H7 (cell line): Measurements from ENCODE around the gene KCNQ4. TPM values are rescaled to one million over a fixed set of nuclear protein-coding genes. Genes with fewer than 3 reads are reported as not detected.

ENCODE experiments used
- DNase-seq: peaks from one replicate; pipeline ENCODE4 v3.0.0; 2012
- H3K27me3 ChIP-seq: 2 replicates; pipeline ENCODE4 v1.6.0; 2011; ENCODE audit warnings: mild to moderate bottlenecking, low read length; ENCODE audit not compliant: control insufficient read depth, insufficient read depth
- H3K36me3 ChIP-seq: replicated peaks from 2 replicates; pipeline ENCODE4 v1.5.1; 2011; ENCODE audit warnings: low read length; ENCODE audit not compliant: control insufficient read depth, insufficient read depth
- H3K4me3 ChIP-seq: 2 replicates; pipeline ENCODE4 v1.5.1; 2011; ENCODE audit warnings: low read depth, mild to moderate bottlenecking, control low read depth, low read length, moderate library complexity; ENCODE audit not compliant: insufficient read depth
- total RNA-seq: library from RNA; depleted of rRNA; stranded (reverse); fragments of >200 nt; shearing (Covaris generic); gene quantifications from 2 replicates; pipeline ENCODE4 v1.2.3, GENCODE V29; 2014

The KCNQ4 gene
- total RNA-seq, 1 experiment from 2014 or later = 2.7 TPM

- Histone ChIP-seq H3K27me3 (peaks cover 4% of the 10 kb centered on the region; the same call in 1 of the 2 replicates), H3K4me3 (no peak overlapping the region), H3K36me3 (no peaks in the 10 kb centered on the region; the same call in 1 of the 2 replicates)
- no peak for DNase-seq
Observed at GRCh38 chr1:40838980-40839942, 55.7 kb downstream of the KCNQ4 start.

- Histone ChIP-seq H3K4me3 (no peak overlapping the region), H3K36me3 (no peaks in the 10 kb centered on the region; the same call in 1 of the 2 replicates), H3K27me3 (peaks cover 4% of the 10 kb centered on the region; the same call in 1 of the 2 replicates)
- DNase-seq = no peak
Observed at GRCh38 chr1:40839943-40840335, 56.4 kb downstream of the KCNQ4 start.

DNA sequence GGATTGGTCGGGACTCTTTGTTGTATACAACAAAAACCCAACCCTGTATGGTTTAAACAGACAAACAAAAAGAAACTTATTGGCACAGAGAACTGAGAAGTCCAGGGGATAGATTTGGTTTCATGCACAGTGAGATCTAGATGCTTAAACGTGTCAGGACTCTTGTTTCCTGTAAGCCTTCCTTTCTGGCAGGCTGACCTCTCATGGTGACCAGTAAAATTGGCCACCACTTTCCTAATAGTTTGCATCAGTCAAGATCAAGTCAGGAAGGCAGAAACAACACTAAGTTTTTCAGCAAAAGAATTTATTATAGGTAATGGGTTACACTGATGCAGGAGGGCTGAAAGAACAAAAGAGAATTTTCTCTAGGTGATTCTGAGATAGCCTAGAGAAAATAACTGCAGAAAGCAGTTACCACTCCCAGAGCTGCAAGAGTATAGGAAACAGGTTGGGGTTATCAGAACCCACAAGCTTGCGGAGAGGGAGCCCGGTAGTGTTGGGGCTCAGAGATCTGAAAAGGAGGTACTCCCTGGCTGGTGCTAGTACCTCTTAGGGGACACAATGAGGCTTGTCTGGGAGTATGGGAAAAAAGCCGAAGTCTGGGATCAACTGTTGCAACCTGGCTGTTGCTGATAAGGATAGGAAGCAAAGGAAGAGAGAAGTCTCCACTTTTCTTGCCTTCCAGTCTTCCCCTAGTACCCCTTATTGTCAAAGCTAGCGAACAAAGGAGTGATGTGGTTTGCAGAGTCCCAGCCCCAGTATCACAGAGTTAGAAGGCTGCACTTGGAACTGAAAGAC, 57.1 kb downstream of the KCNQ4 start:
- Histone ChIP-seq H3K36me3 (no peaks in the 10 kb centered on the region; the same call in 1 of the 2 replicates), H3K4me3 (no peak overlapping the region), H3K27me3 (peaks cover 3% of the 10 kb centered on the region; the same call in 1 of the 2 replicates)
- DNase-seq = no peak

DNA sequence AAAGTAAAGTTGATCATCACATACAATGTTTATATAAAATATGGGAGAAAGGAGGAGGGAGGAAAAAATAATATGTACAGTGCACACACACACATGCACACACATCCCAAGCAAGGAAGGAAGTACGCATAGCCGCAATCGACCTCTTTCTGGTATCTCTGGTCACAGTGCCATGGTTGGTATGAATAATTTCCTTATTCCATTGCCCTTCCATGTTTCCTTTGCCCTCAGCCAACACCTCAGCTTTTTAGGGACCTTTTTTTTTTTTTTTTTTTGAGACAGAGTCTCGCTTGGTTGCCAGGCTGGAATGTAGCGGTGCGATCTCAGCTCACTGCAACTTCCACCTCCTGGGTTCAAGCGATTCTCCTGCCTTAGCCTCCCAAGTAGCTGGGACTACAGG, 58.0 kb downstream of the KCNQ4 start:
- no peaks in the 10 kb centered on the region for H3K36me3 ChIP-seq
- H3K27me3 ChIP-seq = peaks cover 2% of the 10 kb centered on the region; the same call in 1 of the 2 replicates
- DNase-seq = no peak
- H3K4me3 ChIP-seq = no peak overlapping the region

- peaks cover 2% of the 10 kb centered on the region; the same call in 1 of the 2 replicates for H3K27me3 ChIP-seq
- H3K4me3 ChIP-seq = no peak overlapping the region
- no peaks in the 10 kb centered on the region for H3K36me3 ChIP-seq
- no peak for DNase-seq
Observed at GRCh38 chr1:40842207-40842606, 58.6 kb downstream of the KCNQ4 start.

DNA sequence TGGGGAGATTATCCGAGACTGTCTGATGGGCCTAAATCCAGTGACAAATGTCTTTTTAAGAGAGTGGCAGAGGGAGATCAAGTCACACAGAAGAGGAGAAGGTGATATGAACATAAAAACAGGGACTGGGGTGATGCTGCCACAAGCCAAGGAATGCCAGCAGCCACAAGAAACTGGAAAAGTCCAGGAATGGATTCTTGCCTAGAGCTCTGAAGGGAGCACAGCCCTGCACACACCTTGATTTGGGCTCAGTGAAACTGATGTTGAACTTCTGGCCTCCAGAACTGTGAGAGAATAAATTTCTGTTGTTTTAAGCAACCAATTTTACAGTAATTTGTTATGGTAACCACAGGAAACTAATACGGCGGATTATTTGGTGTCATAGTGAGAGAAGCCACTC, 59.1 kb downstream of the KCNQ4 start:
- Histone ChIP-seq H3K27me3 (peaks cover 2% of the 10 kb centered on the region; the same call in 1 of the 2 replicates), H3K36me3 (no peaks in the 10 kb centered on the region), H3K4me3 (no peak overlapping the region)
- no peak for DNase-seq

GRCh38 chr1:40844079-40844478, 60.5 kb downstream of the KCNQ4 start:
- Histone ChIP-seq H3K36me3 (no peaks in the 10 kb centered on the region), H3K27me3 (peaks cover under 1% of the 10 kb centered on the region), H3K4me3 (no peak overlapping the region)
- no peak for DNase-seq

- H3K27me3 ChIP-seq = peaks cover 1% of the 10 kb centered on the region
- H3K36me3 ChIP-seq = no peaks in the 10 kb centered on the region
- no peak for DNase-seq
- no peak overlapping the region for H3K4me3 ChIP-seq
Observed at GRCh38 chr1:40844887-40845878, 61.6 kb downstream of the KCNQ4 start.

DNA sequence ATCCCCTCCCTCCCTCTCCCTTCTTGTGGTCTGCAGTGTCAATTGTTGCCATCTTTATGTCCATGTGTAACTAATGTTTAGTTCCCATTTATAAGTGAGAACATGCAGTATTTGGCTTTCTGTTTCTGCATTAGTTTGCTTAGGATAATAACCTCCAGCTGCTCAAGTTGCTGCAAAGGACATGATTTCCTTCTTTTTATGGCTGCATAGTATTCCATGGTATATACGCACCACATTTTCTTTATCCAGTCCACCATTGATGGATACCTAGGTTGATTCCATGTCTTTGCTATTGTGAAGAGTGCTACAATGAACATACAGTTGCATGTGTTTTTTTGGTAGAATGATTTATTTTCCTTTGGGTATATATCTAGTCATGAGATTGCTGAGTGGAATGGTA, 62.3 kb downstream of the KCNQ4 start:
- H3K4me3 ChIP-seq = no peak overlapping the region
- H3K27me3 ChIP-seq = peaks cover 1% of the 10 kb centered on the region
- DNase-seq = no peak
- H3K36me3 ChIP-seq = no peaks in the 10 kb centered on the region

GRCh38 chr1:40847023-40847745, 63.6 kb downstream of the KCNQ4 start:
- Histone ChIP-seq H3K36me3 (no peaks in the 10 kb centered on the region), H3K27me3 (peaks cover 1% of the 10 kb centered on the region), H3K4me3 (no peak overlapping the region)
- DNase-seq = no peak

GRCh38 chr1:40848530-40849189, 65.1 kb downstream of the KCNQ4 start:
- Histone ChIP-seq H3K36me3 (no peaks in the 10 kb centered on the region), H3K4me3 (no peak overlapping the region), H3K27me3 (peaks cover 1% of the 10 kb centered on the region)
- DNase-seq = peak; percentile 85

- Histone ChIP-seq H3K36me3 (no peaks in the 10 kb centered on the region), H3K4me3 (no peak overlapping the region), H3K27me3 (peaks cover 1% of the 10 kb centered on the region)
- peak; percentile 81 for DNase-seq
Observed at GRCh38 chr1:40849801-40850592, 66.4 kb downstream of the KCNQ4 start.
